Omental fat pad (tissue), 4 donors: ENCODE measurements around the gene R3HDM4. TPM values are rescaled to one million over a fixed set of nuclear protein-coding genes. Genes with fewer than 3 reads are reported as not detected.

ENCODE experiments used
- ATAC-seq: fragments of 150-250 bp; one replicate; pipeline ENCODE4 v1.9.1; 2016; ENCODE audit warnings: mild to moderate bottlenecking, moderate library complexity; ENCODE audit not compliant: low FRiP score
- DNase-seq: peaks from one replicate; pipeline ENCODE4 v3.0.0-alpha.2; 2019; ENCODE audit warnings: low spot score
- CTCF ChIP-seq, 3 donors: fragments of 450-650 bp; IDR thresholded peaks; one replicate each; pipeline ENCODE4 v1.5.1; 2016 to 2017; ENCODE audit warnings: antibody characterized with exemption in 3 of 3, mild to moderate bottlenecking in 3 of 3, moderate library complexity in 2 of 3
- total RNA-seq, 4 donors: library from RNA; depleted of rRNA; stranded (reverse); fragments of >200 nt; gene quantifications; one replicate each; pipeline ENCODE4 v1.1.0, GENCODE V29; 2016

The R3HDM4 gene
- total RNA-seq, 4 donors from 2014 or later, result 27.1 to 55.2 (median 44.4) TPM

- no peak for TF ChIP-seq CTCF (IDR thresholded peaks at IDR 0.05)
- no peak for DNase-seq
- no peak for ATAC-seq
These were observed 49.8 kb downstream of the R3HDM4 start for GRCh38 chr19:863315-863620.

GRCh38 chr19:862581-863314 is 50.3 kb downstream of the R3HDM4 start:
- DNase-seq, result no peak
- TF ChIP-seq CTCF (IDR thresholded peaks at IDR 0.05), result no peak
- ATAC-seq, result no peak

GRCh38 chr19:861756-862580 is 51.1 kb downstream of the R3HDM4 start:
- DNase-seq (no peak), ATAC-seq (no peak)
- no peak for TF ChIP-seq CTCF (IDR thresholded peaks at IDR 0.05)

GRCh38 chr19:861141-861755 is 51.8 kb downstream of the R3HDM4 start:
- no peak for TF ChIP-seq CTCF (IDR thresholded peaks at IDR 0.05)
- DNase-seq (no peak), ATAC-seq (no peak)

GRCh38 chr19:858868-859843 is 53.9 kb downstream of the R3HDM4 start, which contains the start of gene CFD:
Gene CFD (plus strand): TSS chr19:859664. CDS start chr19:859690, 26 bp downstream.
- TF ChIP-seq CTCF (IDR thresholded peaks at IDR 0.05), result no peak
- no peak for ATAC-seq
- DNase-seq, result no peak

- TF ChIP-seq CTCF (IDR thresholded peaks at IDR 0.05), result no peak
- DNase-seq (no peak), ATAC-seq (no peak)
These were observed 54.7 kb downstream of the R3HDM4 start for GRCh38 chr19:858284-858683.
